Activated T-cell treated with anti-CD3 and anti-CD28 coated beads for 24 hours (primary cell): ENCODE results near the gene MYLK.

Experiments used
- DNase-seq: peaks from one replicate; pipeline ENCODE4 v3.0.0-alpha.2; 2020; ENCODE audit warnings: low read depth

Gene MYLK

DNA sequence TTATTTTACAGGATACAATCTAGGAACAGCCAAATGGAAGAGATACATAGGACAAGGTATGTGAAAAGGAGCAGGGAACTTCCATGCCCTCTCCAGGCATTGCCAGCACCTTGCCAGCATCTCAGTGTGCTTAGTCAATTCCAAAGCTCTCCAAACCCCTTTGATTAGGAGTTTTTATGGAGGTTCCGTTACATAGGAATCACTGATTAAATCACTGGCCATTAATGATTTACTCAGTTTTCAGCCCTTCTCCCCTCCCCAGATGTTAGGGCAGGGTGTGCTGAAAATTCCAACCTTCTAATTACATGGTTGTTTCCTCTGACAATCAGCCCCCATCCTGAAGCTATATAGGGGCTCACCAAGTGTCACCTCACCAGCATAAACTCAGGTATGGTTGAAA lies 11.5 kb downstream of the MYLK start:
- no peak for DNase-seq

DNA sequence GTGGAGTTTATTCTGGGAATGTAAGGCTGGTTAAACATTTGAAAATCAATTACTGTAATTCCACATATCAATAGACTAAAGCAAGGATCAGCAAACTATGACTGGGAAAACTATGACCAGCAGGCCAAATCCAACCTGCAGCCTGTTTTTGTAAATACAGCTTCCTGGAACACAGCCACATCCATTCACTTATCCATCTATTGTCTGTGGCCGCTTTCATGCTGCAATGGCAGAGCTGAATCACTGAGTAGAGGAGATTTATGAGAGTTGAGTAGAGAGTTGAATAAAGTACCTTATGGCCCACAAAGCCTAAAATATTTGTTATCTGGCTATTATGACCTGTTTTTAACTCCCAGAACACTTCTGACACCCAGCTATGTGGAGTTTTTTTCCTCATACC lies 12.2 kb downstream of the MYLK start:
- no peak for DNase-seq

DNA sequence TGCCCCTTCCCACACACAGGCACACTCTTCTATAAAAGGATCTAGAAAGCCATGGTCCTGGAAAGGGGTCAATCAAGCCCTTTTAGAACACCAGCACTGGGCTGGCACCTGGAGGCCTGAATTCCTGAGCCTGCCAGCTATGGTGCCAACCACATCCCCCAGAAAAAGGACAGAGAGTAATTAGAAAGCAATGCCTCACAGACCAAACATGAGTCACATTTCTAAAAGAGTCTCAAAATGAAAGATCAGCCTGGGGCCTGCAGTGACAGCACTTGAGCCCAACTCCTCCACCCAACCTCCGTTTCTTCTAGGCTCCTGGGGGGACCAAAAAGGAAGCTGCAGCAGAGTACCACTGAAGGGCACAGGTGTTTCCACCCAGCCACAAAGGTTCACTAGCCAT lies 14.1 kb downstream of the MYLK start:
- no peak for DNase-seq

DNA sequence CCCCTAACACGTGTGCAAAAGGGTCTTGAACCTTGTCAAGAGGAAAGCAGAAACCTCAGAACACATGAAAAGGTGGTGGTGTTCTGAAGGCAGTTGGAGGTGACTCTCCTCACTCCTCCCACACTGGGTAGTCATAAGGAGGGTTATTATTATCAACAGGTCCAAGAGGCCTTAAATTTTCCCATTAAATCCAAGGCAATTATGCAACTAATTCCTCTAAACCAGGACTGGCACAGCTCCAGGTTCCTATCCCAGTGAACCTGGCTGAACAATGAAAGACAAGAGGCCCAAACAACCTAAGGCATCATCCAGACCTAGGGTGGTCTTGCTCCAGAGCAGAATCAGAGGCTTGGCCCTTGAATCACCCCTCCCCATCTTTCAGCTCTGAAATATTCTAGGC lies 15.0 kb downstream of the MYLK start:
- no peak for DNase-seq

DNA sequence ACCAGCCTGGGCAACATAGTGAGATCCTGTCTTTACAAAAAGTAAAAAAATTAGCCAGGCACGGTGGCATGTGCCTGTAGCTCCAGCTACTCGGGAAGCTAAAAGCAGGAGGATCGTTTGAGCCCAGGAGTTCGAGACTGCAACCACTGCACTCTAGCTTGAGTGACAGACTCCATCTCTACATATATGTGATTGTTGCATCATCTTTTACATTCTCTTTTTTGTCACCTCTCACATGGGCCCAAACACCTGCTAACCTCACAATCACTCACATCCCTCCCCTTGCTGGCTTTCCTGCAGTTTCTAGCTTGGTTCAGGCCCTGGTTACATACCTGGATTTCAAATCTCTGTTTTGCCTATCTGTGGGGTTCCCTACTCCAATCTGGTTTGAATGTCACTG lies 19.4 kb downstream of the MYLK start:
- DNase-seq, result no peak

DNA sequence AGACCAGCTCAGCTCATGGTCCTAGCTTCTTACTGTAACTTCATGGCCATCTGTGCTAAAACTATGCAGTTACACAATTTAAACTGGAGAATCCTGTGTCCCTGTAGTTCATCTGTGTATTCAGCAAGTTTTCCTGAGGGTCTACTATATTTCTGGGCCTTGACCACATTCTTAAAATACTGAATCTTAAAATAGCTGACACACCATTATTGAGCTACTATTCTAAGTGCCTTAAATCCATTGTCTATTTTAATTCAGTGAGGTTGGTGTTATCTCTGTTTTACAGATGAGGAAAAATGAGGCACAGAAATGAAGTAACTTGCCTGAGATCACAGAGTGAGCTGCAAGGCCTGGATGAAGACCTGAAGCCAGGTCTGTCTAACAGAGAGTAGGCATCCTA lies 22.0 kb downstream of the MYLK start:
- no peak for DNase-seq

DNA sequence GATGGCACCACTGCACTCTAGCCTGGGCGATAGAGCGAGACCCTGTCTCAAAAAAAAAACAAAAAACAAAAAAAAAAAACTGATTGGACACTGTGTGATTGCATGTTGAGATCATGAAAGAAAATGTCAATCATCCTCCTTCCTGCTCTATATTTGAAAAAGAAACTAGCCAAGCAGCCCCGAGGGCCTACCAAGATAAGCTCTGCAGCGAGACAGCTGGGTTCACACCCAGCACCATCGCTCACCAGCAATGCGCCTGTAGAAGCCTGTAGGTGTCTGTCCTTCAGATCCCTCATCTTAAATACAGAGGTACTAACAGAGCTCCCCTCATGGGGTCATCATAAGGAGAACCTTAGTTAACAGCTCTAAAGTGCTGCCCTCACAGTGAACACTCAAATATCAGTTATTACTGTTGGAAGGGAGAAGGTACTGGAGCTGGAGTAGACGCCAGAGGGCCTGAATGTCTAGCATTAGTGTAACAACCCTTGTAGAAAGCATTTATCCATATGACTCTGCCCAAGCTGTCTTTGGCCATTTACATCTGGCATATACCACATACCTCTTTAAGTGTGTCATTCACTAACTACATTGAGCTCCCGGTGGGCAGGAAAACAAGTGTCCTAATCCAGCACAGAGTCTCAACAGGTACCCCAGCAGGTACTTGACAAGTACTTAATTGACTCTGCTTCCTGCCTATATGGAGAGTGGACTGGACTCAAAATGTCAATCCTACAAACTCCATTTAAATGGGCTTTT lies 22.9 kb downstream of the MYLK start:
- no peak for DNase-seq

DNA sequence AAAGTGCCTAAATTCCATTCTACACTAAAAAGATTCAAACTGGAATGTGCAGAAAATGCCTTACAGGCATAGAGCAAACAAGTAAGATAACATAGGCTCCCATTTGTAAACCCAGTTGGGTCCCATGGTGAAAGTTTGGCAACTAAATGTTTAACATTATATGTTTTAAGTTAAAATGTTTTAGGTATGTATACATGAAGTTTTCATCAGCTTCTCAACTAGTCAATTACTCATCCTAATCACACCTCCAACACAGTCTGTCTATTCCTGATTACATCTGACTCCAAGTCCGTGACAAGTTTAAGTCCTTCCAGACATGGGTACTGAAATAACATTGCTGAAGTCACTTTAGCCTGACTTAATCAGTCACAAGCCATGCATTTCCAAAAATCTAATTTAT lies 25.0 kb downstream of the MYLK start:
- no peak for DNase-seq

DNA sequence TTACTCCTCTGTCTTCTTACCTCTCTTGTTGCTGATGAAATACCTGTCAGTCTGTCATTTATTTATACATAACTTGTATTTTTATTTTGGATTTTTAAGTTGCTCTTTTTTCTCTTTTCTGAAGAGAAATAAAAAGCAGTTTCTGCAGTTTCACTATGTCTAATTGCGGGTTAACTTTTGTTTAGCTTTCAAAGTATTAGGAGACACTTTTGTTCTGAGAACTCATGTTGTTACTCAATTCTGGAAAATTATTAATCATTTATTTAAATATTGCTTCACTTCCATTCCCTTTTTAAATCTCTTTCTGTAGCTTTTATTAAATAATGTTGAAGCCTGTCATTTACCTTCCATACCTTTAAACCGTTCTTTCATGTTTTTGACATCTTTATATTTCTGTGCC lies 29.2 kb downstream of the MYLK start:
- no peak for DNase-seq

DNA sequence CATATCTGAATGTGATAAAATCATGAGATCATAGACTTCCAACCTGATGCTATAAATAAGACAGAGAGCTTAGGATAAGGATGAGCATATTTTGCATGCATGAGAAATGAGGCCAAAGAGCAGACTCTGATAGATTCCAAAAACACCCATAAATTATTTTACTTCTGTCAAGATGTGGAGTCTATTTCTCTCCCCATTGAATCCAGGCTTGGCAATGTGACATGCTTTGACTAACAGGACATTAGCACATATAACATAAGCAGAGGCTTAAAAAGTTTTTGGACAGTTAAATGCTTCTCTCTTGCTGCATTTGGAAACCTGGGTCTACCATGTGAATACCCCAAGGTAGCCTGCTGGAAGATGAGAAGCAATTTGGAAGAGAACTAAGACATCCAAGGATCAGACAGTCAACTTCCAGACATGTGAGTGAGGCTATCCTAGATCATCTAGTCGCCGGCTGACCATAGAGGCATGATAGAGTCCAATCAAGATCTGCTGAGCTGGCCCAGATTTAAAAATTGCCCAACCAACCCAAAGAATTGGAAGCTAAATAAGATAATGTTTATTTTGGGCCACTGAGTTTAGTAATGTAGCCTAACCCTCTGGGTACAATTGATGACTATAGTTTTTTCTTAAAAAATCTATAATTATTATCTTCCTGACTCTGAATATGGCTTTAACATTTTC lies 30.3 kb downstream of the MYLK start:
- no peak for DNase-seq

DNA sequence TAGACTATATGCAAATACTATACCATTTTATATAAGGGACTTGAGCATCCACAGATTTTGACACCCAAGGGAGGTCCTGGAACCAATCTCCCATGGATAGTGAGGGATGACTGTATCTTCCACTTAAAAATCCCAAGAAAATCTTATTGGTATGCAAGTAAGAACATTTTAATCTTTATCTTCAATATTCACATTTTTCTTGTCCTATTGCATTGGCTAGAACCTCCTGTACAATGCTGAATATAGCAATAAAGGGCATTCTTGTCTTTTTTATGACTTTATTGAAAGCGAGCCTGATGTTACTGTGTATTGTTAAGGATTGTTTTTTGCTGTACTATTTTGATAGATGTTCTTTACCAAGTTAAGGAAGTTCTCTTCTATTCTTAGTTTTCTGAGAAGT lies 36.9 kb downstream of the MYLK start:
- no peak for DNase-seq

DNA sequence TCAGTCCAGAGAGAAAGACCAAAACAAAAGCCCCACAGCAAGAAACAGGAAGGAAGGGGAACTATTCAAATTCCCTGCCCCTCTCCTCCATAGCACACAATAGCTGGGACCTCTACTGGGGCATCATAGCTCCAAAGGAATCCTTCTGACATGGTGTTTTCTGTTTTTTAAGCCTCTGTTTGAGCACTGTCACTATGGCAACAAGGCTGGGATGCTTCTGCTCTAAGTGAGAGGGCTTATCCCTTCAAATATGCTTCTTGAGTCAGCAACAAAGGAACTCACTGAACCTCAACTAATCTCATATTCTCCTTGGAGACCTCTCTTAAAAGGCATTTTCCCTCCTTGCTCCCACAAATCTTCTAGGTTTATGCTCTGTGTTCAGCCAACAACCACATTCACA lies 40.5 kb downstream of the MYLK start:
- no peak for DNase-seq

DNA sequence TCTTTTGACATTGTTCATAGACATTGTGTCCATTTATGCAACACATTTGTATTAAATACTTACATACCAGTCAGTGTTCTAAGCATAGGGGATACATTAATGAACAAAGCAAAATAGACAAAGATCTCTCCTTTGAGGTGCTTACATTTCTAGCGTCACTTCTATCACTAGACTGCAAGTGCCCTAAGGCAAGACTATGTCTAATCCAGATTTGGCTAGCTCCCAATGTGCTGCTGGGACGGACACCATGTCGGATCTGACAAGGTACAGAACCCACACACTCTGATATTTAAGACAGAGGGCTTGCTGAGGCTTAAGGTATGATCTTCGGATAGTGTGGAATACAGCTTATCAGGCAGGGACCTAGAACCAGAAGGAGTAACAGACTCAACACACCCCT lies 41.4 kb downstream of the MYLK start:
- no peak for DNase-seq

DNA sequence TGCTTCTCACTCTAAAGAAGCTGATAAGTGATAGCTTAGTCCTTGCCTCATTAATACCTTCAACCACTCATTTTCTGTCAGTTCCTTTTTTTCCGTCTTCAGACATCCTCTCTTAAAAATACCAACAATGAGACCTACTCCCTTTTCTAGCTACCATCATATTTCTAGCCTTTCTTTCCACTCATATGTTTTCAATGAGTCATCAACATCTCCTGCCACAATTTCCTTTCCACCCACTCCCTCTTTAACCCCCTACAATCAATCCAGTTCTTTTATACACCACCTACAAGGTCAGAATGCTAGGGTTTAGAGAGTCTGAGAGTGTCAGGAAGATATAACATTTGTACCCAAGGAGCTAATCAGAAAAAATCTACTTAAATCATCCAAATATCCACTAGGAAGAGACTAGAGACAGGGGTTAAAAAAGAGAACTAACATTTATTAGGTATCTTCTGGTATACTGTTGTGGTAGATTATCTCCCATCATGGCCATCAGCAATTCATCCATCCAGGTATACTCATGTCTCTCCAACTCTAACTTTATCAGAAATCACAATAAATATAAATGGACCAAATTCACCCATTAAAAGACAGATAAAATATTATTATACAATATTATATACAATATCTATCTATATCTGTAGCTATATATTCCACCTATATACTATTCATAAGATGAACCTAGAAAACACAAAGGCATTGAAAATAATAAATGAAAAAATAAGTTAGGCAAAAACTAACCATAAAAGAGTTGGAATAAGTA lies 42.5 kb downstream of the MYLK start:
- no peak for DNase-seq

DNA sequence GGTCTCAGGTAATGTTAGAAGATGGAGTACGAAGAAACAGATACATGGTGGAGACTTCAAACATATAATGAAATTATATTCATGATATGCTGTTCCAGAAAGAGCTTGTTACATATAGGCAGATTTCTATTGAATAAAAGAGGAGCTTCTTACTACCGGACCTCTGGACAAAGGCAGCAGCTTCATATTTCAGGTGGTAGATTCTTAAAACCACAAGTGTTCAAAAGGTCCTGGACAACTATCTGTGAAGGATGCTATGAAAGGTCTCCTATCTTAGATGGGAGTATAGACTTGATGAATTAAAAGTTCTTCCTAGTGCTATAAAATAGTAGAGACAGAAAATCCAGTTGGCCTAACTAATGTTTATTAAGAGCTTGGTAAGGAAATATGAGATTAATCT lies 43.2 kb downstream of the MYLK start:
- no peak for DNase-seq

DNA sequence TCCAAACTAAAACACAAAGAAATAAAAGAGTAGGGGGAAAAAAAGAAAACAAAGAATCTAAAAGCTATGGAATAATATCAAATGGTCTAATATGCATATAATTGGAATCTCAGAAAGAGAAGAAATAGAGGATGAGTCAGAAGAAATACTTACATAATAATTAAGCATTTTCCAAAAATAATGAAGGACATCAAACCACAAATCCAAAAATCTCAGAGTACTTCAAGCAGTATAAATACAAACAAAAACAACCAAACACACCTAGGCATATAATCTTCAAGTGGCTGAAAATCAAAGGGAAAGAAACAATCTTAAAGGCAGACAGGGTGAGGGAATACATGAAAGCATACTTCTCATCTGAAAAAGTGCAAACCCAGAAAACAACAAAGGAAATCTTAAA lies 46.3 kb downstream of the MYLK start:
- DNase-seq, result no peak

DNA sequence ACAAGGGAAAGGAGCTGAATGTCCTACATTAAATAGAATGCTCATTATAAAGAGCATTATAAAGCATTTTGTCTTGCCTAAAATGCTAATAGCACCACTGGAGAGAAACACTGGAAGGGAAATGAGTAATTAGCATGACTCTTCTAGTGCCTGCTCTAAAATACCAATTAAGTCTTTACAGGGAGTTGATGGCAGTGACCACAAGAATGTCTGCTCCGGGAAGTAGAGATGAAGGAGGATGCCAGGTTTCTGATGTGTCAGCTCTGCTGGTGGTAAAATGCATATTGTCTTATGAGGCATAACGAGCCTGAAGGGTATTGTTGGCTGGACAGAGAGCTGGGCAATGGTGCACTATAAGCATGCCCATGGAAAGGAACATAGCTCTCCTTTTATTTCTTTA lies 49.5 kb downstream of the MYLK start:
- DNase-seq, result no peak

DNA sequence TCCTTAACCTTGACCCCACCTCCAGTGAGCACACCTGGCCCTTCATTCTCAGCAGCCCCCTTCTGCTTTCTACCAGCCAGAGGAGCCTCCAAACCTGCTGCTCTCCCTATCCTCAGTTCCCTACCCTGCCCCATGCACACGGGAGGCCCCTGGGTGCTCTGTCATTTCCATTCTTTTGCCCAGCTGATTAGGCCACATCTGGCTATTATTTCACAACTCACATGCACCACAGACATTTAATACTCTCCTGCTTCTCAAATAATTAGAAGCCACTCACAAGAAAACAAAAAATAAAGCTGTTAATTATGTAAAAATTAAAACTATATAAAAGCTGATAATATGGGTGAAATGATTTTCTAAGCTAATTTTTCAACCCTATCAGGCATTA lies 50.7 kb downstream of the MYLK start:
- DNase-seq, result no peak

DNA sequence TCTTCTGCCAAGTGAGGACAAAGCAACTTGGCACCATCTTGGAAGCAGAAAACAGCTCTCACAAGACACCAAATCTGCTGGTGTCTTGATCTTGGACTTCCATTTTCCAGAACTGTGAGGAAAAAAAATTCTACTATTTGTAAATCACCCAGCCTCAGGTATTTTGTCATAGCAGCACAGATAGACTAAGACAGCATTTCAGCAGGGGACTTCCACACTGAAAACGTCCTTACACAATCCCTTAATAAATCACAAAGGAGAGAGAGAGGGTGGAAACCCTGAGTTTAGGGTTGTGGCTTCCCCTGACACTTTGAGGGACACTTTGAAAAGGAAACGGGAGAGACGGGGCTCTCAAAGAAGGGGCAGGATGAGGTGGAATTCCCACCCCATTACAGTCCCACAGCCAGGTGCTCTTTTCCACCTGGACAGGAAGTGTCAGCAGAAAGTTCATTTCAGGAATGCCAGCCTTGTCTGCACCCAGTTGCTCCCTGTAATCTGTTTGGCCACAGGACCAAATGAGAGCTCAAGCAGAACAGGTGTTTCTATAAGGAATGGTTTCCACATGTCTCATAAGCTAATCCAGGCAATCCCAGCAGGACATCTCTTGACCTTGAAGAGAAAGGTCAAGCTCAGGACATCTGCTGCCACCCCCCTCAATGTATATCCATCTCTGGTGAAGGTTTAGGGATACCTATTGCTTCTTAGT lies 51.3 kb downstream of the MYLK start:
- DNase-seq, result no peak

DNA sequence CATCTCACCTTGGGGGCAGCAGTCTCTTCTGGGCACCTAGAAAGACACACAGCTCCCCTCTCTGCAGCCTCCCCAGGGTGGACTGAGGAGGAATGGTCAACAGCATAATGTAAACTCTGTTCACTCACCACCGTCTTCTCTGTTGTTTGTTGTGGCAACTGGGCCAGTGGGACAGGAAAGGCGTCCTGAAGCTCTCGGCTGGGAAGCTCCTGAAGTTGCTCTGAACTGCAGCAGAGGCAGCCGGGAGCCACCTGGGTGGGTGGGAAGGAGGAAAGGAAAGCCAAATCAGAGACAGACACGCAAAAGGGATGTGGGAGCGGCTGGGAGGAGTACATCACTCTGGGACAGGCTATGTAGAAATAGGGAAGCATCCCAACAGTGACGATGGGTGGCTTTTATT lies 52.7 kb downstream of the MYLK start:
- DNase-seq, result no peak

DNA sequence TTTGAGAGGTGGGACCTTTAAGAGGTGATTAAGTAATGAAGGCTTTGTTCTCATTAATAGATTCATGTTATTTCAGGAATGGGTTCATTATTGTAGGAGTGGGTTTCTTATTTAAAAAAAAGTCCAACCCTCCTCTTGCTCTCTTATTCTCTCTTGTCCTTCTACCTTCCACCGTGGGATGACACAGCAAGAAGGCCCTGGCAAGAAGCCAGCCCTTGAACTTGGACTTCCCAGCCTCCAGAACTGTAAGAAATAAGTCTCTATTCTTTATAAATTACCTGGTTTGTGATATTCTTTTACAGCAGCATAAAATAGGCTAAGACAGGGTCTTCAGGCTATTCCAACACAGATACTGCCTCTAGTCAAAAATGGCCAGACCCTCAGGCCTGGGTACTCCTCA lies 62.2 kb downstream of the MYLK start:
- no peak for DNase-seq

DNA sequence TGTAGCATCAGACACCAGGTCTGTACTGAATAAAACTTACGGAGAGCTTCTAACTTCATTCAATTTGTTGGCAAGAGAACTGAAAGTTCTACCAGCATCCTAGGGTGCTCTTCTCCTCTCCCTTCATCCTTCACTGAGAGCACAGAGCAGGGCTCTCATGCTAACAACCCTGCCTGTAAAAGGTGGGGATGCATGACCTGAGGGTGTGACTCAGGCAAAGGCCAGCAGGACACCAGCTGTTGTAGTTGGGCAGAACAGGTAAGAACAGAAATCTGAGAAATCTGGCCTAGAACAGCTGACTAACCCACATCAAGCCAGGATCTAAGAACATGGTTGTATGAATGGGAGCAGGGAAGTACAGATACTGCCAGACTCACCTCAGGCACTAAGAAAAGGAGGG lies 64.2 kb downstream of the MYLK start:
- DNase-seq, result no peak

DNA sequence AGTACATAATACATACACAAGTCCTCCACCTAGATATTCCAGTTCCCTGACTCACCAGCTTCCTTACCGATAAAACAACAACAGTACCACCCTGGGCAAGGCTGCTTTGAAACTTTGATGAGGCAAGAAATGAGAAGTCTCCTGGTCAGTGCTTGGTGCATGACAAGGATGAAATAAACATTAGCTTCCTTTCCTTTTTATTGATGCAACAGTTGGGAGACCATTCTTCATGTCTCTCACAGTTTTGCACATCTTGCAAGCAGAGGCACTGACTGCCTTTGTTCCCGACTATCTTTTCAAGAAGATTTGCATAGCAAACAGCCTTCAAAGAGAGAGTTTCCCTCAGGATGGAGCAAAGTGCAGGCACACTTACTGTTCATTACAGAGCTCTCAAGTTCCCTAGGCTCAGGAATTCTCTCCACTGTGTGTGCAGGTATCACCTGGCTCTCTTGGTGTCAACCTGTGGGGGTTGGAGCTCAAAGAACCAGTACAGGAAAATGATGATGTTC lies 65.2 kb downstream of the MYLK start:
- DNase-seq, result no peak
